Right lobe of liver (tissue), 4 donors: ENCODE data around the gene NAT16.

Experiments
- CTCF ChIP-seq, 4 donors: fragments of 200-600 bp in 3 of 4; fragments of 450-650 bp in 1 of 4; IDR thresholded peaks; one replicate each; pipeline versions ENCODE4 v1.5.1 to v1.8.0; 2016 to 2022; ENCODE audit warnings: antibody characterized with exemption in 4 of 4, mild to moderate bottlenecking in 2 of 4
- POLR2A ChIP-seq: fragments of 450-650 bp; IDR thresholded peaks from one replicate; pipeline ENCODE4 v1.6.1; 2017; ENCODE audit warnings: antibody characterized with exemption, mild to moderate bottlenecking
- donor health status: DM: no; HTN: no; CAD: no.
- donor health status: DM: no; HTN: no; CAD: no.
- donor health status: DM: no; HTN: yes; CAD: no.

- TF ChIP-seq CTCF (IDR thresholded peaks at IDR 0.05) = no peak
- TF ChIP-seq POLR2A = no peak
Observed at GRCh38 chr7:101208794-101209193, 28.7 kb upstream of the NAT16 start.
